Omental fat pad (tissue), 4 donors: ENCODE data around the gene OXA1L. TPM values are rescaled to one million over a fixed set of nuclear protein-coding genes. Genes with fewer than 3 reads are reported as not detected.

Experiments
- ATAC-seq: fragments of 150-250 bp; one replicate; pipeline ENCODE4 v1.9.1; 2016; ENCODE audit warnings: mild to moderate bottlenecking, moderate library complexity; ENCODE audit not compliant: low FRiP score
- DNase-seq: peaks from one replicate; pipeline ENCODE4 v3.0.0-alpha.2; 2019; ENCODE audit warnings: low spot score
- CTCF ChIP-seq, 3 donors: fragments of 450-650 bp; IDR thresholded peaks; one replicate each; pipeline ENCODE4 v1.5.1; 2016 to 2017; ENCODE audit warnings: antibody characterized with exemption in 3 of 3, mild to moderate bottlenecking in 3 of 3, moderate library complexity in 2 of 3
- total RNA-seq, 4 donors: library from RNA; depleted of rRNA; stranded (reverse); fragments of >200 nt; gene quantifications; one replicate each; pipeline ENCODE4 v1.1.0, GENCODE V29; 2016

Gene OXA1L
- total RNA-seq, 4 donors from 2014 or later = 73.3 to 100 (median 98.6) TPM

- no peak for ATAC-seq
- DNase-seq = no peak
- TF ChIP-seq CTCF (IDR thresholded peaks at IDR 0.05) = no peak
Measured at GRCh38 chr14:22808388-22809209, 42.1 kb downstream of the OXA1L start.

- ATAC-seq = no peak
- no peak for TF ChIP-seq CTCF (IDR thresholded peaks at IDR 0.05)
- DNase-seq = no peak
Measured at GRCh38 chr14:22811722-22812121, 45.2 kb downstream of the OXA1L start.

- DNase-seq (no peak), ATAC-seq (no peak)
- TF ChIP-seq CTCF (IDR thresholded peaks at IDR 0.05) = no peak
Measured at GRCh38 chr14:22812744-22813143, 46.3 kb downstream of the OXA1L start.

DNA sequence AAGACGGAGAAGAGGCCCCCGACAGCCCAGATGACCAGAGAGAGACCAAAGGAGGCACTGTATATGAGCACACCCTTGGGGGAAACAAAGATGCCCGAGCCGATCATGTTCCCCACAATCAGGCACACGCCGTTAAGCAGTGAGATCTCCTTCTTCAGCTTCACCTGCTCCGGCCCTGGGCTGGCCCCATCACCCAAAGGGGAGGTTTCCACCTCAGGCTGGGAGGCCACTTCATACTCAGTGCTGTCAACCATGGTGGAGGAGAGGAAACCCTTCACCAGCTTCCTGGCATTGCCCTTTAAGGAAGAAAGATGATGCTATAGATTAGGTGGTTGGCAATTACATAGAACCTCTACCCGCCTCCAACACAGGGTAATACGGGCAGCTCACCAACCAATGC, 46.7 kb downstream of the OXA1L start:
- TF ChIP-seq CTCF (IDR thresholded peaks at IDR 0.05) = no peak
- DNase-seq (no peak), ATAC-seq (no peak)

DNA sequence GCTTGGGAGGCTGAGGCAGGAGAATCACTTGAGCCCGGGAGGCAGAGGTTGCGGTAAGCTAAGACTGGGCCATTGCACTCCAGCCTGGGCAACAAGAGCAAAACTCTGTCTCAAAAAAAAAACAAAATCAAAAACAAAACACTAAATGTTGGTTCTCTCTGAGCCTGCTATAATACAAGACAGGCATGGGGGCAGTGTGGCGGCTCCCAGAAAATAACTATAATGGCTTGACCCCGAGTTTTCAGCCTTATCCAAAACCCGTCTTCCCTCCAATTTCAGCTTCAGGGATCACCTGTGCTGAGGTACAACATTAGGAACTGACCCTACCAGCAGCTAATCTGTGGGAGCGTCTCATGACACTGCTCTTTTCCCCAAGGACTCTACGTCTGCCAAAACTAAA, 47.9 kb downstream of the OXA1L start:
- no peak for TF ChIP-seq CTCF (IDR thresholded peaks at IDR 0.05)
- DNase-seq = no peak
- no peak for ATAC-seq

- peak; percentile 28 for ATAC-seq
- no peak for TF ChIP-seq CTCF (IDR thresholded peaks at IDR 0.05)
- no peak for DNase-seq
Measured at GRCh38 chr14:22814941-22815713, 48.6 kb downstream of the OXA1L start, which contains the start of gene SLC7A7. SLC7A7 (minus strand) TSS chr14:22815435; CDS start chr14:22813398, 2,037 bp downstream.
